Activated CD4-positive, alpha-beta T cell treated with anti-CD3 and anti-CD28 coated beads, Interleukin-2, amount 50 U/mL, for 48 hours (primary cell): Measurements from ENCODE around the gene MYO1E.
"Not testable (repeated sequence)": the region's sequence is repeated elsewhere in the genome, so short reads cannot be mapped to it uniquely, and the experiment has no call there.

ENCODE experiments used
- DNase-seq, 2 experiments: peaks; one replicate each; pipeline ENCODE4 v3.0.0-alpha.2; 2020

The MYO1E gene

DNA sequence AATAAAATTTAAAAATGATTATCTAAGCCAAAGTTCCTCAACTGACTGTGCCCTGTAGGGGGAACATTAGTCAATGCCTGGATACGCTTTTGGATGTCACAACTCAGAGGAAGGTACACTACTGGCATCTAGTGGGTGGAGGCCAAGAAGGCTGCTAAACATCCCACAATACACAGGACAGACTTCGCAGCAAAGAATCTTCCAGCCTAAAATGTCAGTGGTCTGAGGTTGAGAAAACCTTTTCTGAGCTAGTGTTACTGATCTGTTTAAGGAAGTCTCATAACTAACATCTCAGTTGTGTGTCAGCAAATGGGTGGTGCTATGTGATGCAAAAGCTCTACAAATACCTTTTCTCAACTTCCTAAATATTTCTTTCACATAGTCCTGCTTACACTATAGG is 186.9 kb downstream of the MYO1E start:
- DNase-seq = no peak

GRCh38 chr15:59180945-59181600 is 191.6 kb downstream of the MYO1E start:
- no peak for DNase-seq

- no peak for DNase-seq
Observed at GRCh38 chr15:59179717-59180116, 193.0 kb downstream of the MYO1E start.

DNA sequence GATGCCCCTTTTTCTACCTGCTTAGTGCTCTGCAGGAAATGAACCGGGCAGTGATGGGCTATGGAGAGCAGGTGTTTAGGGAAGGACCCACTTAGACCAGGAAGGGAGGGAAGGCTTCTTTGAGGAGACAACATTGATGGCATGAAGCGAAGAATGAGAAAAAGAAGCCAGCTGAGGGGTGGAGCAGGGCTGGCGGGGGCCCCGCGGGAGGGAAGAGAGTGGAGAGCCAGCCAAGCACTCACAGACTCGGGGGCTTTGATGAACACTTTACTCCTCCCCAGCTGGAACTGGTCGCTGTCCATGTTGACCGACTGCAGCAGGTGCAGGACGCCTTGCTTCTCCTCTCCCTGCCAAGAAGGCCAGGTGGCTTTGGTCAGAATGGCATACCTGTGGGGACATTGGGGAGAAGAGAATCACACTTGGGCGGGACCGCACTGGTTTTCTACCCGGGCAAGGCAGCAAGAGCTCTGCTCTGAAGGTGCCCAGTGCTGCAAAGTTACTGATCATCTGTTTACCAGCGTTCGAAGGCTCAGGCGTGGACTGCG is 194.4 kb downstream of the MYO1E start:
- DNase-seq = no peak

GRCh38 chr15:59177317-59177660 is 195.4 kb downstream of the MYO1E start:
- DNase-seq = no peak

DNA sequence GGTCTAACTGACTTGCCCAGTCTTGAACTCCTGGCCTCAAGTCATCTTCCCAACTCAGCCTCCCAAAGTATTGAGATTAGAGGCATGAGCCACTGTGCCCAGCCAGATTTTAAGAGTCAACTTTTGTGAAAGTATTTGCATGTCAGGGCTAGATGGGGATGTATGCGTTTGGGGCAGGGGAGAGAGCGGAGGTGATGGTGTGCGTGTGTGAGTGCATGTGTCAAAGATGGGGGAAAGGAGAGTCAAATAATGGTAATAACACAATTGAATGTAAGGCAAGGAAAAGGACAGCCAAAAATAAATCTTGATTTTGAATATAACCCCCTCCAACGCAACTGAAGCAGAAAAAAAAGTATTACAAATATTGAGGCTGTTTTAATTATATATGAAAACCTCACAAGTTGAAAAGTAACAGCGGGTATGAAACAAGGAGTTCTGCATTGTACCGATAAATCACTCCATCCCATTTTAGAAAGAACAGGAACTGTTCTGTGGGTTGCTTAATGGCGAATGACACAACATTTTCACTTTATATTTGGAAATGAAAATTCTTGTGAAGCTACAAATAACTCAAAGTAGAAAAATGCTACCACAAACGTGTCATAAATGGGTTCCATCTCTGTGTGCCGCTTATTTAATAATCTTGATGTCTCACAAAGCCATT is 195.9 kb downstream of the MYO1E start:
- DNase-seq = no peak

DNA sequence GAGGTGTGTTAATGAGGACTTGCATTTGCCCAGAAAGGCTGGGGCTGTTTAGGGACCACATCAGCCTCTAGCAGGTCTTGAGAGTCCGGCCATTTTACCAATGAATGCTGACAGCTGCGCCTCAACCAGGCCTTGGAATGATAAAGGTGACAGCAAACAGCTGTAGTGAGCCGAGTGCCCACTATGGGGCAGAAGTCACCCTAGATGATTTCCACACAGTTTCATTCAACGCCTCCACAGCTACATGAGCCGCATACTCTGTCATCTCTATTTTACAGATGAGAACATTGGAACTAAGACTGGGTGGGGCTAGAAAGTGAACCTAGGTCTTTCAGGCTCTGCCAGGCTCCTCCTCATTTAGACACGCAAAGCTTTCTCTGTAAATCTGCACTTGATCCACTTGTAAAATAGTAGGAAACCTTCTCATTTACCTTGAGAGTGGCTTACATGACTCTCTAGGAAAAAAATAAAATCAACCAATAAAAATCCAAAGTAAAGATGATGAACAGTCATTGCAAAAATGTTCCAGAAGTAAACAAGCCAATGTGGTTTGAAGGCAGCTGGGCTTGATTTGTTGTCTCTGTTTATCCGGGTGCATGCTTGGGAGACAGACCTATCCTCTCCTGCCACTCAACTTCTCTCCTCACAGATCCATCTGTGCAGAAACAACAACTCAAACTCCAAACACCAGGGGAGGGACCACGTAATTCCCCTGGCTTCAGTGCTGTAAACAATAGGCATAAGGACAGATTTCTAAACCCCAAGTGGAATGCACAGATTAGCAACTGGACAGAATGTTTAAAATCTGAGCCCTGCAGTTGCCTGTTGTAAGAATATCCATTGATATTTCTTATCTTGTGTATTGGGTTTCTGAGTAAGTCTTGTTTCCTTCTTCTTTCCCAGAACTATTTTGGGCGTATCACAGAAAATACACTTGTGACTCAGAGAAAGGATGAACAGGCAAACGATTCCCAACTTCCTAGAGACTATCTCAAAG is 197.5 kb downstream of the MYO1E start:
- DNase-seq = peak; percentile 51 to 64

DNA sequence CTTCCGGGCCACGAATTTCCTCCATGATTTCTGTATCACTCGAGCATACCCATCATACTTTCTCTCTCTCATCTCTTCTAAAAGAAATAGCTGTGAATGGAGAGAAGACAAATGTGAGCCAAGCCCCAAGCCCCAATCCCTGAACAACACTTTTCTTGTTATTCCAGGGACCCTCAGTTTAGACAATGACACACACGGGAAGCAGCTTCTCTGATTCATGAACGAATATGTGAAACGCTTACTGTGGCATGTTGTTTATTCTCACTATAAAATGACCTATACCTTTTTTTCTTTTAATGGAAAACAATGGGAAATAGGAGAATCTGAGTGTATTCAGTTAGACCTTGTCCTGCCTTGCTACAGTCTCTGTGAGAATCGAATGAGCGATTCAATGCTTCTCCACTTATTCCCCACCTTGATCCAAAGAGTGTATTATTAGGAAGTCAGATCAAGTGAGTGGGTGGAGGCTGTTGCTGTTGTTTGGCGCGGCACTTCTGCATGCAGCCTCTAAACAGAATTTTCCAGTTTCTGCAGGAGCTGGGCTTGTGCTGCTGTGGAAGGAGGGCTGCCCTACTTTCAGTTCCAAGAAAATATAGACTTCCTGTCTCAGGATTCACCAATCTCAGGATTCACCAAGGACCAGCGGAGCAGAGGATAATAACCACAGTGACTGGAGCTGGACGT is 198.4 kb downstream of the MYO1E start:
- no peak for DNase-seq

- DNase-seq = no peak
Observed at GRCh38 chr15:59173194-59173593, 199.5 kb downstream of the MYO1E start.

DNA sequence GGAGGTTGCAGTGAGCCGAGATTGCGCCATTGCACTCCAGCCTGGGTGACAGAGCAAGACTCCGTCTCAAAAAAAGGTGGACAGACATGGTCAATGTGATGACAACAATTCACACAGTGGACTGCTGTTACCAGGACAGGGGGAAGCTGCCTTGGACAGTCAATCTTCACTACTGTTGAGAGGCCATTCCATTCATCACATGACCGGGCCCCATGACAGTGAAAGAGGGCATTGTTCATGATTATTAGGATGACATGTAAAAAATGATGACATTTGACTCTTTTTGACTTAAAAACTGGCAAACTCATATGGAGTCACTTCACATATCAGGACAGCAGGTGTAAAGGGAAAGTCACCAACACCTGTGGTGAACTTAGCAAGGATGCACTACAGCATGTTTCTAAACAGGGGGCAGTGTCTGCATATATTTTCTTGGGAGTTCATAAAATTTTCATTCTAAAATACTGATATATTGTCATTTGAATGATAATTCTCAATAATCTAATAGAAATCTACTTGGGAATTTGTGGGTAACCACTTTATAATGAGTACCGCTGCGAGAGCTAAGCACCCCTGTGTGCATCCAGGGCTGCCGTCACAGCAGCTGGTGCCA is 200.3 kb downstream of the MYO1E start:
- no peak for DNase-seq

DNA sequence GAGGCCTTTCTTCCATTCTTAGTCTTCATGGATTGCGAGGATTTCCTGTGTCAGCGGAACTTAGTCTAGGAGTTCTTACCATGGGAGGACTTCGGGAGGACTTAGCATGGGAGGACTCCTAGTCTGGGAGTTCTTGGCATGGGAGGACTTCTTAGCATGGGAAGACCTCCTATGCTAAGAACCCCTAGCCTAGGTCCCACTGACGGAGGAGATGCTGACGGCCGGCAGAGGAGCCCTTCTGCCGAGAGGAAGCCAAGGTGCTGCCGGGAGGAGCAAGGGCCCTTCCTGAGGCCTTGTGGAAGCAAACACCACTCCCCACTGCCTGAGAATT is 201.6 kb downstream of the MYO1E start:
- no peak for DNase-seq

- no peak for DNase-seq
Observed at GRCh38 chr15:59170295-59171066, 202.2 kb downstream of the MYO1E start.

- DNase-seq = no peak
Observed at GRCh38 chr15:59169251-59169708, 203.4 kb downstream of the MYO1E start.

DNA sequence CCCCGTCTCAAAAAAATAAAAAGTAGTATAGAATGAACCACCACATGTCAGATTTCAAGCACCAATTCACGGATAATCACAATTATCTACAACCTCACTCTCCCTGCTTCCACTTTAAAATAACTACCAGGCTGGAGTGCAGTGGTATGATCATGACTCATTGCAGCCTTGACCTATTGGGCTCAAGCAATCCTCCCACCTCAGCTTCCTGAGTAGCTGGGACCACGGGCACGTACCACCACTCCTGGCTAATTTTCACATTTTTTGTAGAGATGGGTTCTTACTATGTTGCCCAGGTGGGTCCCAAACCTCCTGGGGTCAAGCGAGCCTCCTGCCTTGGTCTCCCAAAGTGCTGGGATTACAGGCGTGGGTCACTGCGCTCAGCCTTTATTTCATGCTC is 204.1 kb downstream of the MYO1E start:
- DNase-seq = no peak

- no peak for DNase-seq
Observed at GRCh38 chr15:59166601-59167265, 205.9 kb downstream of the MYO1E start.

- DNase-seq = no peak
Observed at GRCh38 chr15:59166166-59166565, 206.5 kb downstream of the MYO1E start.

DNA sequence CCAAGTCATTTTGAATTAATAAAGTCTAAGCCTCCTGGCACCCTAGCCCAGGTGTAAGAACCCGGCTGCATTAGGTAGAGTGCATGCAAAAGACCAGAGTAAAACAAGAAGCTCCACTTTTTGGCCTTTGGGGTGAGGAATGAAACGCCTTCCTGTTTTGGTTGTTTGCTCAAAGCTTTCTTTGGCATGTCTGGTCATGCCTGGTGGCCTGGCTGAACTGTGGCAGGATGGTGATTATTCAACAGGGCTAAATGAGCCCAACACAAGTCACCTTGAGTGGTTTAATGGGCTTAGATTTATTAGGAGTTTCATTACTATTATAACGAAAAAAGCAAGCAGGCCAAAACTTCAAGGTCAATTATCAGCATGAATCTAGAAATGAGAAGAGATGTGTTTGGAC is 206.9 kb downstream of the MYO1E start:
- no peak for DNase-seq

- DNase-seq = not testable (repeated sequence)
Observed at GRCh38 chr15:59162080-59162479, 210.6 kb downstream of the MYO1E start.

DNA sequence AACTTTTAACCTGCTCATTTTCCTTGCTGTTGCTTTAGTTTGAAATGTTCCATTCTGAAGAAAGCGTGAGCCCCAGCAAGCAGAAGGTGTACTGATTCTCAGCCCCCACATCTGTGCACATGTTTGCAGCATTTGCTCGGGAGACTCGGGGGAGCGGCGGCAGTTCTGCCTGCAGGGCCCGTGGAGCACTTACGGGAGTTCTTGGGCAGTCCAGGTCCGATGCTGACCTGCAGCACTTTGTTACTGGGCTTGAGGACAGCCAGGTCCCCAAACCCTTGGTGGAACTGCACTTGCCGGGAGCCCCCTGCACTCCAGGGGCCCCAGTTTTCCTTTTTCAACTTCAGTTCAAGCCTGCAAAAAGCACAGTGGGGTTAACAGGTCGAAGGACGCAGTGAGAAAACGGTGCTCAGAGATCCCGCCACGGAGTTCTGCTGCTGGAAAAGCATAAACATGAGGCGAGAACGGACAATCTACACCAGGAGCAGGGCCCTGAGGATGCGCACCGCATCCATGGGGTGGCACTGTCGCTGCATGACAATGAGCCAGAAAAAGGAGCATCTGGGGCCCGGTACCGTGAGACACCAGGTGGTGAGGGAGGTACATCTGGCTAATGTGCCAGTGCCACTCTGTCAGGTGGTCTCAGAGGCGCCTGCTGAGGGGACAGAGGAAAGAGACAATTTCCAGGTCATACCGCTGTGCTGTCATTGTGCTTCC is 211.6 kb downstream of the MYO1E start:
- DNase-seq = peak; percentile 15 to 29

DNA sequence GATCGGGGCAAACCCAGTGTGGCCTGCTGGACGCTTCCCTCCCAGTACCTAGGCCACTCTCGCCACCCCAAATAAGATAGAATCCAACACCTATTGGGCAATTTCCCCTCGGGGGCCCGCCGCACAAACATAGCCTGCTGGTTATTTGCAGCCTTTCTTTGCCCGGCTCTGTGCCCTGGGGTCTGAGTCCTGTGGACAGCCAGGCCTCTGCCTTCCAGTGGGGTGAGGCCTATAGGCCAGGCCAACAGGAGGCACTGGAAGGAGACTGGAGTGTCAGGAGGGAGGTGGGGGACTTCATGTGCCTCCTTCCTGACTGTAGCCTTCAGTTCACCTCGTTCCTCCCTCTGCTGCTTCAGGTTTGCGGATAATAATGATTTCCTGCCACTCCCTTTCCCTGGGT is 213.5 kb downstream of the MYO1E start:
- DNase-seq = no peak
